22Rv1 (cell line): ENCODE data around the gene LAPTM5.

Experiments used
- H3K27ac ChIP-seq: fragments of 450-650 bp; 2 replicates; pipeline ENCODE4 v1.5.1; 2017
- CTCF ChIP-seq: fragments of 450-650 bp; IDR thresholded peaks from 2 replicates; pipeline ENCODE4 v1.5.1; 2017; ENCODE audit warnings: mild to moderate bottlenecking
- ZFX ChIP-seq: fragments of 450-650 bp; IDR thresholded peaks from 2 replicates; pipeline ENCODE4 v1.6.1; 2017; ENCODE audit warnings: antibody characterized with exemption, borderline replicate concordance

The LAPTM5 gene

GRCh38 chr1:30761381-30762151 is 4.0 kb upstream of the LAPTM5 start:
- no peak for TF ChIP-seq ZFX
- no peak for TF ChIP-seq CTCF
- no peak overlapping the region for H3K27ac ChIP-seq

- H3K27ac ChIP-seq = no peak overlapping the region
- TF ChIP-seq ZFX = no peak
- no peak for TF ChIP-seq CTCF
Observed at GRCh38 chr1:30760596-30761324, 3.2 kb upstream of the LAPTM5 start.

GRCh38 chr1:30759718-30760281 is 2.2 kb upstream of the LAPTM5 start:
- TF ChIP-seq ZFX (no peak), CTCF (no peak)
- no peak overlapping the region for H3K27ac ChIP-seq

GRCh38 chr1:30758785-30759380 is 1.3 kb upstream of the LAPTM5 start:
- H3K27ac ChIP-seq = no peak overlapping the region
- TF ChIP-seq CTCF (no peak), ZFX (no peak)

- H3K27ac ChIP-seq = no peak overlapping the region
- TF ChIP-seq CTCF = no peak
- no peak for TF ChIP-seq ZFX
Observed at GRCh38 chr1:30758121-30758688, 631 bp upstream of the LAPTM5 start.

GRCh38 chr1:30756545-30757351 is 826 bp downstream of the LAPTM5 start:
- TF ChIP-seq ZFX (no peak), CTCF (no peak)
- no peak overlapping the region for H3K27ac ChIP-seq
